Hepatocyte (in vitro differentiated cells): ENCODE data around the gene SIL1.

ENCODE experiments used
- CTCF ChIP-seq: fragments of 200-600 bp; sonication (generic); IDR thresholded peaks from 2 replicates; pipeline ENCODE4 v1.5.1; 2016; ENCODE audit warnings: antibody characterized with exemption, mild to moderate bottlenecking; ENCODE audit not compliant: poor library complexity
- EZH2 ChIP-seq: fragments of 200-600 bp; sonication (generic); IDR thresholded peaks from 2 replicates; pipeline ENCODE4 v1.6.1; 2016; ENCODE audit warnings: antibody characterized with exemption, mild to moderate bottlenecking, borderline replicate concordance
- EZH2phosphoT487 ChIP-seq: fragments of 200-600 bp; sonication (generic); IDR thresholded peaks from one replicate; pipeline ENCODE4 v1.6.1; 2018; ENCODE audit warnings: antibody characterized with exemption, mild to moderate bottlenecking, low read depth, moderate library complexity; ENCODE audit not compliant: unreplicated experiment, severe bottlenecking

GRCh38 chr5:139050432-139050831 is 147.7 kb downstream of the SIL1 start:
- TF ChIP-seq CTCF (no peak), EZH2phosphoT487 (no peak), EZH2 (no peak)
